Measurements from ENCODE around the gene ZC3HAV1. TPM values are rescaled to one million over a fixed set of nuclear protein-coding genes. Genes with fewer than 3 reads are reported as not detected.

Gene ZC3HAV1
- total and polyA plus RNA-seq, 2 of the 4 experiments (the other 2 are of a cell fraction), result 9.9 to 22.4 TPM

DNA sequence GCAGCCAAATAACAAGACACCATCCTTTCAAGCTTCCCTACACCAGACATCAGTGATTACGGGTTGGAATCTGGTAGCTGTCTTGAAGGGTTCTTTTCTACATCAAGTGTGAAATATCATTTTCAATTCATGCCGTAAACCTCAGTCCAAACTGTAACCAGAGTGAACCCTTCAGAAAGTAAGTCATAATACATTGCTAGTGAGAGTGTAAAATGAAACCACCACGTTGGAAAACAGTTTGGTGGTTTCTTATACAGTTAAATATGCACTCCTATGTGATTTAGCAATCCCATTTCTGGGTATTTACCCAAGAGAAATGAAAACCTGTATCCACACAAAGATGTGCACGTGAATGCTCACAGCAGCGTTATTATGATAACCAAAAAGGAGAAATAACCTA is 48.1 kb downstream of the ZC3HAV1 start:
- H3K23ac ChIP-seq (ENCODE audit: low read depth, low read length), result no peak overlapping the region
- no peak overlapping the region for H3K9ac ChIP-seq (ENCODE audit: low read depth, low read length)
- DNase-seq (peak; percentile 22), ATAC-seq (ENCODE audit: low read depth) (no peak)
- no peak overlapping the region for H2BK120ac ChIP-seq (ENCODE audit: low read depth, low read length)
- ChIA-PET POLR2A (ENCODE audit: unreplicated experiment) (no interaction called here), CTCF (interaction anchor here (0.9 to 1.1 kb wide), 2 partner anchors 44 to 166 kb away, joined by 3 read pairs; no protein-coding TSS in a partner anchor)
- no peaks in the 10 kb centered on the region for H3K79me1 ChIP-seq (ENCODE audit: low read depth in 1 of 2, low read length in 2 of 2)
- H2AFZ ChIP-seq (replicated peaks; ENCODE audit: low read length, poor library complexity), result no peak overlapping the region
- peaks cover 19% of the 10 kb centered on the region for H3K36me3 ChIP-seq (ENCODE audit: control insufficient read depth, insufficient read depth, low read length)
- no peak overlapping the region for H3K27ac ChIP-seq (ENCODE audit: insufficient read depth, low read length)
- intact Hi-C loops (cut with micrococcal nuclease) (no loop called here), dilution Hi-C loops (cut with HindIII; ENCODE audit: low sequenced_read_pairs, unreplicated experiment) (no loop called here), in situ Hi-C loops (cut with MboI; ENCODE audit: low sequenced_read_pairs) (no loop called here)
- H3K4me2 ChIP-seq (ENCODE audit: low read depth, low read length), result peak overlapping the region; percentile 46; the same call in 1 of the 2 replicates
- no peaks in the 10 kb centered on the region for H3K4me1 ChIP-seq (ENCODE audit: control insufficient read depth, insufficient read depth, low read length)
- TF ChIP-seq RFX5 (IDR thresholded peaks at IDR 0.05; ENCODE audit: low read depth, low read length) (no peak), MAZ (IDR thresholded peaks at IDR 0.05; ENCODE audit: borderline replicate concordance, low read depth, low read length) (no peak), BHLHE40 (IDR thresholded peaks at IDR 0.05; ENCODE audit: low read depth, low read length) (no peak), NFE2L2 (IDR thresholded peaks at IDR 0.05; ENCODE audit: low read depth, low read length) (no peak), RAD21 (IDR thresholded peaks at IDR 0.05; ENCODE audit: low read length) (no peak), RCOR1 (IDR thresholded peaks at IDR 0.05; ENCODE audit: insufficient replicate concordance, low read length) (no peak), CEBPB (IDR thresholded peaks at IDR 0.05; ENCODE audit: low read depth, low read length) (no peak), FOS (IDR thresholded peaks at IDR 0.05; ENCODE audit: low read depth, low read length) (no peak), MXI1 (IDR thresholded peaks at IDR 0.05; ENCODE audit: borderline replicate concordance, low read depth, low read length) (no peak), CHD1 (IDR thresholded peaks at IDR 0.05; ENCODE audit: low read depth, low read length) (no peak), MAFK (IDR thresholded peaks at IDR 0.05; ENCODE audit: low read depth, low read length) (no peak)
- TF ChIP-seq, protein P1, sequence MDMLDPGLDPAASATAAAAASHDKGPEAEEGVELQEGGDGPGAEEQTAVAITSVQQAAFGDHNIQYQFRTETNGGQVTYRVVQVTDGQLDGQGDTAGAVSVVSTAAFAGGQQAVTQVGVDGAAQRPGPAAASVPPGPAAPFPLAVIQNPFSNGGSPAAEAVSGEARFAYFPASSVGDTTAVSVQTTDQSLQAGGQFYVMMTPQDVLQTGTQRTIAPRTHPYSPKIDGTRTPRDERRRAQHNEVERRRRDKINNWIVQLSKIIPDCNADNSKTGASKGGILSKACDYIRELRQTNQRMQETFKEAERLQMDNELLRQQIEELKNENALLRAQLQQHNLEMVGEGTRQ (IDR thresholded peaks at IDR 0.05; ENCODE audit: low read depth, low read length), result no peak
- TF ChIP-seq, protein P2, sequence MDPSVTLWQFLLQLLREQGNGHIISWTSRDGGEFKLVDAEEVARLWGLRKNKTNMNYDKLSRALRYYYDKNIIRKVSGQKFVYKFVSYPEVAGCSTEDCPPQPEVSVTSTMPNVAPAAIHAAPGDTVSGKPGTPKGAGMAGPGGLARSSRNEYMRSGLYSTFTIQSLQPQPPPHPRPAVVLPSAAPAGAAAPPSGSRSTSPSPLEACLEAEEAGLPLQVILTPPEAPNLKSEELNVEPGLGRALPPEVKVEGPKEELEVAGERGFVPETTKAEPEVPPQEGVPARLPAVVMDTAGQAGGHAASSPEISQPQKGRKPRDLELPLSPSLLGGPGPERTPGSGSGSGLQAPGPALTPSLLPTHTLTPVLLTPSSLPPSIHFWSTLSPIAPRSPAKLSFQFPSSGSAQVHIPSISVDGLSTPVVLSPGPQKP (IDR thresholded peaks at IDR 0.05; ENCODE audit: borderline replicate concordance, low read depth, low read length), result no peak
- H2BK5ac ChIP-seq (ENCODE audit: low read depth, low read length, poor library complexity, severe bottlenecking), result no peak overlapping the region
- H4K5ac ChIP-seq (ENCODE audit: low read depth, low read length), result no peak overlapping the region
- H2AK9ac ChIP-seq (replicated peaks; ENCODE audit: low read depth, low read length, poor library complexity), result no peak overlapping the region
- H3K56ac ChIP-seq (ENCODE audit: extremely low read depth, insufficient read depth, low read length), result no peak overlapping the region
- no peaks in the 10 kb centered on the region for H3K9me1 ChIP-seq (ENCODE audit: insufficient read depth, low read length)
- no peak overlapping the region for H3K4me3 ChIP-seq (ENCODE audit: insufficient read depth, low read depth, low read length)
- H3K18ac ChIP-seq (ENCODE audit: low read depth, low read length), result no peak overlapping the region
- WGBS, 2 experiments (ENCODE audit: extremely low coverage in 2 of 2, insufficient read length in 1 of 2), result no CpG with 5 or more reads among the region's 5 CpGs
- H3K4ac ChIP-seq (ENCODE audit: low read depth, low read length), result no peak overlapping the region
- H2BK20ac ChIP-seq (ENCODE audit: low read depth, low read length), result no peak overlapping the region
- no peaks in the 10 kb centered on the region for H4K20me1 ChIP-seq (ENCODE audit: insufficient read depth, low read length)
- no peak overlapping the region for H4K8ac ChIP-seq (ENCODE audit: low read depth in 2 of 2, low read length in 2 of 2)
- no peak overlapping the region for H2AK5ac ChIP-seq (ENCODE audit: low read depth, low read length)
- H3K27me3 ChIP-seq (ENCODE audit: control insufficient read depth, insufficient read depth, low read length), result no peaks in the 10 kb centered on the region
- BruUV-seq (replicated peaks), result no TSS peak
- H4K91ac ChIP-seq (ENCODE audit: insufficient read depth, low read depth, low read length), result no peak overlapping the region
- no peak overlapping the region for H3K14ac ChIP-seq (replicated peaks; ENCODE audit: low read depth, low read length)
- H3K9me3 ChIP-seq (ENCODE audit: control insufficient read depth, insufficient read depth, low read length), result no peaks in the 10 kb centered on the region
- H2BK15ac ChIP-seq (ENCODE audit: low read depth, low read length), result no peak overlapping the region
